GM19468 (cell line): ENCODE data around the gene ZFR2.
"Not testable (repeated sequence)": the region's sequence is repeated elsewhere in the genome, so short reads cannot be mapped to it uniquely, and the experiment has no call there.

ENCODE experiments used
- ATAC-seq: cut with Tn5 transposase; IDR thresholded peaks from one replicate; pipeline ENCODE4 v1.9.1; 2021; ENCODE audit warnings: mild to moderate bottlenecking, moderate library complexity, moderate number of reproducible peaks; ENCODE audit not compliant: unreplicated experiment; ENCODE audit errors: extremely low read depth

ZFR2 gene

GRCh38 chr19:3879656-3880055 lies 10.8 kb upstream of the ZFR2 start:
- no peak for ATAC-seq

- ATAC-seq, result not testable (repeated sequence)
These were observed 5.9 kb upstream of the ZFR2 start for GRCh38 chr19:3874695-3875094.

- ATAC-seq, result no peak
These were observed 4.3 kb upstream of the ZFR2 start for GRCh38 chr19:3873151-3873550.

GRCh38 chr19:3867971-3868769 lies 668 bp downstream of the ZFR2 start:
- ATAC-seq, result no peak

GRCh38 chr19:3866910-3867638 lies 1.8 kb downstream of the ZFR2 start:
- no peak for ATAC-seq

GRCh38 chr19:3863648-3864047 lies 5.2 kb downstream of the ZFR2 start:
- no peak for ATAC-seq

GRCh38 chr19:3862826-3863500 lies 5.9 kb downstream of the ZFR2 start:
- ATAC-seq, result no peak

GRCh38 chr19:3860499-3860898 lies 8.3 kb downstream of the ZFR2 start:
- no peak for ATAC-seq

- no peak for ATAC-seq
These were observed 11.3 kb downstream of the ZFR2 start for GRCh38 chr19:3857449-3858003.

- no peak for ATAC-seq
These were observed 13.5 kb downstream of the ZFR2 start for GRCh38 chr19:3855320-3855719.

GRCh38 chr19:3852614-3853254 lies 16.1 kb downstream of the ZFR2 start:
- no peak for ATAC-seq

- no peak for ATAC-seq
These were observed 16.7 kb downstream of the ZFR2 start for GRCh38 chr19:3852177-3852511.

- no peak for ATAC-seq
These were observed 17.3 kb downstream of the ZFR2 start for GRCh38 chr19:3851254-3852176.

- ATAC-seq, result no peak
These were observed 18.4 kb downstream of the ZFR2 start for GRCh38 chr19:3850320-3850972.

GRCh38 chr19:3849787-3850186 lies 19.1 kb downstream of the ZFR2 start:
- no peak for ATAC-seq

GRCh38 chr19:3849092-3849491 lies 19.7 kb downstream of the ZFR2 start:
- no peak for ATAC-seq

GRCh38 chr19:3844596-3844995 lies 24.2 kb downstream of the ZFR2 start:
- no peak for ATAC-seq

- ATAC-seq, result no peak
These were observed 25.9 kb downstream of the ZFR2 start for GRCh38 chr19:3842948-3843347.

GRCh38 chr19:3840804-3841203 lies 28.0 kb downstream of the ZFR2 start:
- ATAC-seq, result no peak
